ENCODE results near the gene ZNF423.

Gene ZNF423

GRCh38 chr16:49708491-49708890 is 147.4 kb downstream of the ZNF423 start:
- Histone ChIP-seq H3K27me3 (no peaks in the 10 kb centered on the region), H3K36me3 (no peaks in the 10 kb centered on the region), H3K9me3 (no peaks in the 10 kb centered on the region), H3K4me2 (peak overlapping the region; percentile 79), H3K4me3 (no peak overlapping the region), H4K20me1 (no peaks in the 10 kb centered on the region), H3K4me1 (peaks cover 100% of the 10 kb centered on the region), H3K27ac (peak overlapping the region; percentile 83), H3K9ac (peak overlapping the region; percentile 47; the same call in 1 of the 2 replicates)
- TF ChIP-seq Cebpa-rat (IDR thresholded peaks at IDR 0.05) = no peak

GRCh38 chr16:49706620-49707355 is 149.1 kb downstream of the ZNF423 start:
- no peak for TF ChIP-seq Cebpa-rat (IDR thresholded peaks at IDR 0.05)
- Histone ChIP-seq H3K9ac (no peak overlapping the region), H3K36me3 (no peaks in the 10 kb centered on the region), H3K27me3 (no peaks in the 10 kb centered on the region), H4K20me1 (no peaks in the 10 kb centered on the region), H3K27ac (peak overlapping the region; percentile 43), H3K9me3 (no peaks in the 10 kb centered on the region), H3K4me1 (peaks cover 100% of the 10 kb centered on the region), H3K4me3 (no peak overlapping the region), H3K4me2 (peak overlapping the region; percentile 14; the same call in 1 of the 2 replicates)

GRCh38 chr16:49704586-49705155 is 151.2 kb downstream of the ZNF423 start:
- TF ChIP-seq Cebpa-rat (IDR thresholded peaks at IDR 0.05) = no peak
- H3K9ac ChIP-seq = no peak overlapping the region; the same call in 1 of the 2 replicates
- H3K4me2 ChIP-seq = peak overlapping the region; percentile 91
- no peak overlapping the region for H3K4me3 ChIP-seq
- H3K4me1 ChIP-seq = peaks cover 100% of the 10 kb centered on the region
- no peaks in the 10 kb centered on the region for H3K27me3 ChIP-seq
- no peaks in the 10 kb centered on the region for H4K20me1 ChIP-seq
- no peaks in the 10 kb centered on the region for H3K36me3 ChIP-seq
- no peaks in the 10 kb centered on the region for H3K9me3 ChIP-seq
- no peak overlapping the region for H3K27ac ChIP-seq

- Histone ChIP-seq H3K4me3 (0 out of 2 replicates have a peak overlapping the region, but pooled peaks have one; percentile 60), H3K27ac (peak overlapping the region; percentile 91), H3K36me3 (no peaks in the 10 kb centered on the region), H4K20me1 (no peaks in the 10 kb centered on the region), H3K4me2 (peak overlapping the region; percentile 91), H3K4me1 (peaks cover 100% of the 10 kb centered on the region), H3K9me3 (no peaks in the 10 kb centered on the region), H3K27me3 (no peaks in the 10 kb centered on the region), H3K9ac (peak overlapping the region; percentile 80; the same call in 1 of the 2 replicates)
- TF ChIP-seq Cebpa-rat (IDR thresholded peaks at IDR 0.05) = no peak
Observed at GRCh38 chr16:49703483-49703882, 152.4 kb downstream of the ZNF423 start.

DNA sequence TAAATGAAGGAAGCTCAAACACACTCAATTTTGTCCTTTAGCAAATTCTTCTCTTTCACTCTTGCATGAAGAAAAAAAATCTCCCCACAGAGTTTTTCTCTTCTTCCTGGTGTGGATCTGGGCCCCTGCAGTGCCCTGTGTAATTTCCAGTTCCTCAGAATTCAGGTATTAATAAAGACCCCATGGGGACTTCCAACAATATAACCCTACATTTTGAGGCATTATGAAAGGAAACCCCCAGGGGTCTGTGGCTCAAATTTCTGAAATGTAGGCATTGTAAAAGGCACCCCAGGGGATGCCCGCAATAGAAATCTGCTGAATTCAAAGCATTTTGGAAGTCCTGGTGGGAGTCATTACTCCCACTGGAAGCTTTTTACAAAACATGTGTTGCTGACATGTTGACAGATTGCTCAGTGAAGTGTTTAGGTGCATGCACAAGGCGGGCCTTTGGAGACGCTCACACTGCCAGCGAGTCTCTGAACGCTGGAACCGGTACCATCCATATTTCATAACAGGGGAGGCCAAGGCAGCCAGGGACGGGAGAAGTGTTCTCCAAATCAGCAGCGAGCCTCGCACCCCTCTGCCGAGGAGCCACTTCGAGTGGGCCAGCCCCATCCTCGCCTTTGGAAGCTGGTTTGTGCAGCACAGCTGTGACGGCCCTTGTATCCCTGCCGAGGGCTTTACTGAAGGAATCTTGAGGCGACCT is 154.0 kb downstream of the ZNF423 start:
- Histone ChIP-seq H3K4me3 (peak overlapping the region; percentile 60), H3K9ac (peak overlapping the region; percentile 80), H3K4me2 (peak overlapping the region; percentile 91), H3K36me3 (no peaks in the 10 kb centered on the region), H3K9me3 (no peaks in the 10 kb centered on the region), H3K27ac (peak overlapping the region; percentile 91), H4K20me1 (no peaks in the 10 kb centered on the region), H3K27me3 (no peaks in the 10 kb centered on the region), H3K4me1 (peaks cover 100% of the 10 kb centered on the region)
- no peak for TF ChIP-seq Cebpa-rat (IDR thresholded peaks at IDR 0.05)

- Histone ChIP-seq H3K9ac (peak overlapping the region; percentile 80), H3K9me3 (no peaks in the 10 kb centered on the region), H3K4me1 (peaks cover 100% of the 10 kb centered on the region), H3K27ac (peak overlapping the region; percentile 91), H4K20me1 (no peaks in the 10 kb centered on the region), H3K4me2 (peak overlapping the region; percentile 91), H3K4me3 (peak overlapping the region; percentile 60), H3K36me3 (no peaks in the 10 kb centered on the region), H3K27me3 (no peaks in the 10 kb centered on the region)
- no peak for TF ChIP-seq Cebpa-rat (IDR thresholded peaks at IDR 0.05)
Observed at GRCh38 chr16:49701065-49701685, 154.7 kb downstream of the ZNF423 start.

GRCh38 chr16:49700251-49701064 is 155.5 kb downstream of the ZNF423 start:
- Histone ChIP-seq H3K4me3 (peak overlapping the region; percentile 60), H3K9ac (peak overlapping the region; percentile 80), H3K27ac (peak overlapping the region; percentile 91), H3K36me3 (no peaks in the 10 kb centered on the region), H3K4me1 (peaks cover 94% of the 10 kb centered on the region), H3K9me3 (no peaks in the 10 kb centered on the region), H3K27me3 (no peaks in the 10 kb centered on the region), H3K4me2 (peak overlapping the region; percentile 91), H4K20me1 (no peaks in the 10 kb centered on the region)
- peak; percentile 73; the same call in 1 of the 2 replicates for TF ChIP-seq Cebpa-rat (IDR thresholded peaks at IDR 0.05)

DNA sequence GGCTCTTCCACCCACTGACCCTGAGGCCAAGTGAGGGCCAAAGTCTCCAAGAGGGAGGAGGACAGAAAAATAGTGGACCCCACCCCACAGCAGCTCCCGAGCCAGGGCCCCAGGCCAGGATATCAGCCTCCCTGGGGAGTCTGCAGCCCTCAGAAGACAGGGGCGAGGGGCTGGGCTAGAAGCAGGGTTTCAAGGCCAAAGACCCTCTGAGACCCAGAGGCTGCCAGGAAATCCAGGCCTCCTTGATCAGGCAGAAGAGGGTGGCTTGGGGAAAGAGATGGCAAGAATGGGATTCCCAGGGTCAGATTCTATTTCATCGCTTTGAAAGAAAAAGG is 156.1 kb downstream of the ZNF423 start:
- H3K4me1 ChIP-seq = peaks cover 88% of the 10 kb centered on the region
- peak overlapping the region; percentile 91 for H3K27ac ChIP-seq

More for the DNA sequence above, 156.1 kb downstream of the ZNF423 start:
- Histone ChIP-seq H4K20me1 (no peaks in the 10 kb centered on the region), H3K27me3 (no peaks in the 10 kb centered on the region), H3K4me2 (peak overlapping the region; percentile 91), H3K9me3 (no peaks in the 10 kb centered on the region), H3K4me3 (peak overlapping the region; percentile 60), H3K36me3 (no peaks in the 10 kb centered on the region), H3K9ac (peak overlapping the region; percentile 80)
- no peak for TF ChIP-seq Cebpa-rat (IDR thresholded peaks at IDR 0.05)

Data from BLaER1 (cell line).